Measurements from ENCODE around the gene HMCN1. TPM values are rescaled to one million over a fixed set of nuclear protein-coding genes. Genes with fewer than 3 reads are reported as not detected.

HMCN1 gene
- total and polyA plus RNA-seq, 2 donors from 2014 or later, result 0.97 to 2.7 TPM

GRCh38 chr1:186194107-186194756 lies 460.0 kb downstream of the HMCN1 start:
- no peak for DNase-seq
- no peaks in the 10 kb centered on the region for H3K4me1 ChIP-seq (ENCODE audit: control insufficient read depth in 2 of 3, insufficient read depth in 2 of 3, low read depth in 1 of 3, low read length in 3 of 3)
- TF ChIP-seq, protein P1, sequence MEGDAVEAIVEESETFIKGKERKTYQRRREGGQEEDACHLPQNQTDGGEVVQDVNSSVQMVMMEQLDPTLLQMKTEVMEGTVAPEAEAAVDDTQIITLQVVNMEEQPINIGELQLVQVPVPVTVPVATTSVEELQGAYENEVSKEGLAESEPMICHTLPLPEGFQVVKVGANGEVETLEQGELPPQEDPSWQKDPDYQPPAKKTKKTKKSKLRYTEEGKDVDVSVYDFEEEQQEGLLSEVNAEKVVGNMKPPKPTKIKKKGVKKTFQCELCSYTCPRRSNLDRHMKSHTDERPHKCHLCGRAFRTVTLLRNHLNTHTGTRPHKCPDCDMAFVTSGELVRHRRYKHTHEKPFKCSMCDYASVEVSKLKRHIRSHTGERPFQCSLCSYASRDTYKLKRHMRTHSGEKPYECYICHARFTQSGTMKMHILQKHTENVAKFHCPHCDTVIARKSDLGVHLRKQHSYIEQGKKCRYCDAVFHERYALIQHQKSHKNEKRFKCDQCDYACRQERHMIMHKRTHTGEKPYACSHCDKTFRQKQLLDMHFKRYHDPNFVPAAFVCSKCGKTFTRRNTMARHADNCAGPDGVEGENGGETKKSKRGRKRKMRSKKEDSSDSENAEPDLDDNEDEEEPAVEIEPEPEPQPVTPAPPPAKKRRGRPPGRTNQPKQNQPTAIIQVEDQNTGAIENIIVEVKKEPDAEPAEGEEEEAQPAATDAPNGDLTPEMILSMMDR (IDR thresholded peaks at IDR 0.05; ENCODE audit: borderline replicate concordance, extremely low read depth, insufficient read depth), result no peak
- no peak overlapping the region for H3K9ac ChIP-seq (ENCODE audit: low read length in 3 of 3)
- no peaks in the 10 kb centered on the region for H3K27me3 ChIP-seq (ENCODE audit: control insufficient read depth, insufficient read depth, low read length)
- intact Hi-C loops (cut with DNase I), result no loop called here
- H3K27ac ChIP-seq (ENCODE audit: low read depth in 2 of 2, low read length in 2 of 2), result no peak overlapping the region
- FAIRE-seq, result no peak
- H3K4me3 ChIP-seq (ENCODE audit: low read length in 3 of 3), result no peak overlapping the region
- no peaks in the 10 kb centered on the region for H3K9me3 ChIP-seq (ENCODE audit: control insufficient read depth in 2 of 3, insufficient read depth in 1 of 3, low read length in 3 of 3)
- H3K36me3 ChIP-seq (ENCODE audit: control insufficient read depth in 2 of 3, insufficient read depth in 3 of 3, low read length in 3 of 3), result no peaks in the 10 kb centered on the region

DNA sequence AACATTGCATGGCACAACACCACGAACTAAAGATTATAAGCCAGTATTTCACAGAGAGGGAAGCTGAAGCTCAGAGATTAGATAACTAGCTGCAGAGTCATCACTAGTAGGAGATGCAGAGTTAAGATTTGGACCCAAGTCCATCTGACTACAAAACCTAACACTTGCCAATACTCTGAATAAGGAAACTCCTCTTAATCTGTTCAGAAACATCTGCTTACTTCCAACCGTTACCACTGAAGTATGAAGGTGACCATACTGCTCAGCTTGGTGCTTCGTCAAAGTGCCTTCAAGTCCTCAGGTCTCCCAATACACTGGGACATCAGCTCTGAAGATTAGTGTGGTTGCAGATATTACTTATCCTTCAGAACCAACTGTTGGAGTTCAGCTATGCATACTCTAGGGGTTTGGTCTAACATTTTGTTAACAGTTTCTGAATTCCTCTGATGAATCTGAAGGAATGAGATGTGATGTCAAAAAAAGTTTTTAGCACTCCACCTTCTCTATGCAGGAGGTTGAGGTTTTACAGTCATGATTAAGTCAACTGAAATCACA lies 461.3 kb downstream of the HMCN1 start:
- FAIRE-seq (no peak), DNase-seq (no peak)
- no peak overlapping the region for H3K9ac ChIP-seq (ENCODE audit: low read length in 3 of 3)
- H3K27ac ChIP-seq (ENCODE audit: low read depth in 2 of 2, low read length in 2 of 2), result no peak overlapping the region
- H3K9me3 ChIP-seq (ENCODE audit: control insufficient read depth in 2 of 3, insufficient read depth in 1 of 3, low read length in 3 of 3), result no peaks in the 10 kb centered on the region
- TF ChIP-seq, protein P1 (IDR thresholded peaks at IDR 0.05; ENCODE audit: borderline replicate concordance, extremely low read depth, insufficient read depth), result no peak
- intact Hi-C loops (cut with DNase I), result no loop called here
- no peaks in the 10 kb centered on the region for H3K4me1 ChIP-seq (ENCODE audit: control insufficient read depth in 2 of 3, insufficient read depth in 2 of 3, low read depth in 1 of 3, low read length in 3 of 3)
- H3K36me3 ChIP-seq (ENCODE audit: control insufficient read depth in 2 of 3, insufficient read depth in 3 of 3, low read length in 3 of 3), result no peaks in the 10 kb centered on the region
- H3K4me3 ChIP-seq (ENCODE audit: low read length in 3 of 3), result no peak overlapping the region
- no peaks in the 10 kb centered on the region for H3K27me3 ChIP-seq (ENCODE audit: control insufficient read depth, insufficient read depth, low read length)

DNA sequence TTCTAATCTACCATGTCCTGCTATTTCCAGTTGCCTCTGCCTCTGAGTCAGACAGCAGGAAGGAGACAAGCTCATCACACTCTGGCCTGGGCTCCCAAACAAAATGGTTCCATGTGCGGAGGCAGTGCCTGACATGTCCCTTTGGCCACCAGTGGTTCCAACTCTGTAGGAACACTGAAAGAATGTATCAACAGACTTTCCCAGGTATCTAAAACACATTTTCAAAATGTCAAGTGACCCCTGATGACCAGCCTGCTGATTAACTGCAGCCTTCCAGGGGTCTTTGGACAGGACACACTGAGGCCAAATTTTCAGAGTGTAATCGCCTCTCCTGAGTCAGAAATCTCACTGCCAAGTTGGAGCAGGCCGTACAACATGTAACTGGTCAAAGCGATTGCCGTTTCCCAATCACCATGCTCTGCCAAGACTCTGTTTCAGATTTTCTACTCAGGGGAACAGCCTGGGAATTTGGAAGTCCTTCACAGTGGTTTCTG lies 468.1 kb downstream of the HMCN1 start:
- DNase-seq (no peak), FAIRE-seq (no peak)
- Histone ChIP-seq H3K4me1 (ENCODE audit: control insufficient read depth in 2 of 3, insufficient read depth in 2 of 3, low read depth in 1 of 3, low read length in 3 of 3) (no peaks in the 10 kb centered on the region), H3K27ac (ENCODE audit: low read depth in 2 of 2, low read length in 2 of 2) (no peak overlapping the region), H3K9me3 (ENCODE audit: control insufficient read depth in 2 of 3, insufficient read depth in 1 of 3, low read length in 3 of 3) (no peaks in the 10 kb centered on the region), H3K4me3 (ENCODE audit: low read length in 3 of 3) (no peak overlapping the region), H3K36me3 (ENCODE audit: control insufficient read depth in 2 of 3, insufficient read depth in 3 of 3, low read length in 3 of 3) (no peaks in the 10 kb centered on the region), H3K9ac (ENCODE audit: low read length in 3 of 3) (no peak overlapping the region), H3K27me3 (ENCODE audit: control insufficient read depth, insufficient read depth, low read length) (no peaks in the 10 kb centered on the region)
- TF ChIP-seq, protein P1 (IDR thresholded peaks at IDR 0.05; ENCODE audit: borderline replicate concordance, extremely low read depth, insufficient read depth), result no peak
- intact Hi-C loops (cut with DNase I), result no loop called here

All from kidney (tissue), 14 donors.